Adipocyte (in vitro differentiated cells): ENCODE data around the gene KRTAP10-11.
"Not testable (repeated sequence)": the region's sequence is repeated elsewhere in the genome, so short reads cannot be mapped to it uniquely, and the experiment has no call there.

Source experiments
- DNase-seq: peaks from one replicate; pipeline ENCODE4 v3.0.0-alpha.2; 2015; ENCODE audit warnings: low read depth
- H3K27me3 ChIP-seq: replicated peaks from 2 replicates; pipeline ENCODE4 v1.7.0; 2013; ENCODE audit warnings: mild to moderate bottlenecking, low read length, moderate library complexity; ENCODE audit not compliant: control insufficient read depth, insufficient read depth
- H3K36me3 ChIP-seq: 2 replicates; pipeline ENCODE4 v1.7.0; 2013; ENCODE audit warnings: low read length, mild to moderate bottlenecking, moderate library complexity; ENCODE audit not compliant: control insufficient read depth, insufficient read depth, severe bottlenecking
- H3K4me1 ChIP-seq: 2 replicates; pipeline ENCODE4 v1.7.0; 2013; ENCODE audit warnings: mild to moderate bottlenecking, low read length, moderate library complexity; ENCODE audit not compliant: control insufficient read depth, insufficient read depth
- H3K4me3 ChIP-seq: 2 replicates; pipeline ENCODE4 v1.7.0; 2013; ENCODE audit warnings: mild to moderate bottlenecking, low read length, moderate library complexity
- H3K9ac ChIP-seq: 2 replicates; pipeline ENCODE4 v1.7.0; 2013; ENCODE audit warnings: mild to moderate bottlenecking, low read length, moderate library complexity
- H3K9me3 ChIP-seq: 2 replicates; pipeline ENCODE4 v1.7.0; 2013; ENCODE audit warnings: mild to moderate bottlenecking, low read length, moderate library complexity; ENCODE audit not compliant: control insufficient read depth

The KRTAP10-11 gene

DNA sequence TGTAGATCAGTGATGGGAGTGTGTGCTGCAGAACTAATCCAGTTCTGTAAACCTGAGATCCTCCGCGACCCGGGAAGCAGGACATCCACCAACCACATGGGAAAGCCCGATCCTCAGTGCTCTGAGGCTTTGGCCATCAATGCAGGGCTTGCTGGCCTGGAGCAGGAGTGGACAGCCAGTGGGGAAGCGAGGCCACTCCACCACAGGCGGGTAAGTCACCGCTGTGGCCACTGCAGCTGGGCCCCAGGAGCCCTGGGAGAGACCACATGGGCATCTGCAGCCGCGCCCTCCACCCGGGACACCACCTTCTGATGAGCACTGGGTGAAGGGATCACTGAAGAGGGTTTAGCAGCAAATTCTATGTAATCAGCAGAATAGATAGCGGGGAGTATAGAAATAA, 34.9 kb downstream of the KRTAP10-11 start:
- no peaks in the 10 kb centered on the region for H3K36me3 ChIP-seq
- no peaks in the 10 kb centered on the region for H3K9me3 ChIP-seq
- no peak for DNase-seq
- H3K27me3 ChIP-seq, result peaks cover 20% of the 10 kb centered on the region
- H3K9ac ChIP-seq, result no peak overlapping the region
- H3K4me3 ChIP-seq, result no peak overlapping the region
- H3K4me1 ChIP-seq, result no peaks in the 10 kb centered on the region

DNA sequence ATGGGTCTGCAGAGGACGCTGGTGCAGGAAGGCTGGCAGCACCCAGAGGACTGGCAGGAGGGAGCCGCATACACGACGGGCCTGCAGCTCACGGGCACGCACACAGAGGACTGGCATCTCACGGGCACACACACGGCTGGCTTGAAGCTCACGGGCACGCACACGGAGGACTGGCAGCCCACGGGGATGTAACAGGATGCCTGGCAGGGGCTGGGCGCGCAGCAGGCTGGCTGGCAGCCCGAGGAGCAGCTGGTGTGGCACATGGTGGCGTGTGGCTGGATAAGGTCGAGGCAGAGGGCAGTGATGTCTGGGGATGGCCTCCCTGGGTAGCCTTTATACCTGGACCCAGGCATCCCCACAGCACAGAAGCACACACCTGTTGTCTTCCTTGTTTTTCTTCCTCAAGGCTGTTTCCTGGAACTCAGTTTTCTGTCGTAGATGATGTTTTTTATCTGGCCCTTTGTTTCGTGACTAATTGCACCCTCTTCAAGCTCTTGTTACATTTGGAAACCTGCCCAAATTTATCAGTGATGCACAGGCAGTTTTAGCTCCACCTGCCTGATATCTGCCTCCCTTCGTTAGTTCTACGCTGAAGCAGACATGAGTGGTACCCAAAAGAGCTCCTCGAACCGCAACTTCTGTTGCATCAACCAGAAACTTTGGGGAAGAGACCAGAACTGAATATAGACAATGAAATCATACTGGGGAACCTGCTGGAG, 35.8 kb downstream of the KRTAP10-11 start, which contains the start of gene KRTAP12-1:
Gene KRTAP12-1, minus strand, starts transcription at position 303 of the 719 bp plus-strand sequence. Its CDS starts 40 bp downstream, at position 263.
- Histone ChIP-seq H3K9ac (no peak within 1 kb of the TSS), H3K4me1 (no peaks in the 10 kb centered on the region), H3K9me3 (no peaks in the 10 kb centered on the region), H3K36me3 (no peaks in the 10 kb centered on the region), H3K27me3 (peaks cover 16% of the 10 kb centered on the region), H3K4me3 (no peak within 1 kb of the TSS)
- DNase-seq, result no peak

DNA sequence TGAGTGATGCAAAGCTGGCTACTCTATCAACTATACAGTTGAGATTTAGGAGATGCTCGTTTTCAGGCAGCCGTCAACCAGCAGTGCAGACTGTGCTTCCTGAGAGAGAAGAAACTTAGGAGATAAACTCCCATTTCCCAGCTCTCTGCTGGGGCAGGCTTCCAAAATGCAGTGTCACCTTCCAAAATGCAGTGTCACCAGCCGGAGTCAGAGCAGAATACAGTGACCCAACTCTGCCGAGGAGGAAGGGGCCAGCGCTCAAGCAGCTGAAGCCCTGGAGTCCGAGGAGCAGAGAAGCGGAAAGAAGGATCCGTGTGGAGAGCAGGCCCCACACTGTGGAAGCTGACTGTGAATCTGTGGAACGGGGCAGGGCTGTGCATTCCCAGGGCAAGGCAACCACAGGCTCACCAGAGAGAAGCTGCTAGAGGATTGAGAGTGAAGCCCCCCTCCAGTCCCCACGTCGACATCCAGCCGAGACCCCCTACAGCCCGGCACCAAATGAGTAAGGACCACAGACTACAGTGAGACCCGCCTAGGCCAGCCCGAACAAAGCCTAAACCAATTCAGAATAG, 36.5 kb downstream of the KRTAP10-11 start:
- Histone ChIP-seq H3K9me3 (no peaks in the 10 kb centered on the region), H3K27me3 (peaks cover 15% of the 10 kb centered on the region)
- DNase-seq, result no peak

DNA sequence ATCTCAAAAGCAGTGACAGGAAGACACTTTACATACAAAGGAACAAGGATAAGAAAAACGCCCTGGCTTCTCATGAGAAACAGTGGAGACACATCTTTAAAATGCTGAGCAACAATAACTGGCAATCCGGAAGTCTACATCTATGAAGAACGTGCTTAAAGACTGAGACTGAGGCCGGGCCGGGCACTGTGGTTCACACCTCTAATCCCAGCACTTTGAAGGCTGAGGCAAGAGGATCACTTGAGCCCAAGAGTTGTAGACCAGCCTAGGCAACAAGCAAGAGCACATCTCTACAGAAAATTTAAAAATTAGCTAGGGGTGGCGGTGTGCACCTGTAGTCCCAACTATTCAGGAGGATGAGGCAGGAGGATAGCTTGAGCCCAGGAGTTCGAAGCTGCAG, 37.9 kb downstream of the KRTAP10-11 start:
- Histone ChIP-seq H3K4me1 (no peaks in the 10 kb centered on the region), H3K9ac (no peak overlapping the region), H3K27me3 (peaks cover 21% of the 10 kb centered on the region), H3K9me3 (no peaks in the 10 kb centered on the region), H3K4me3 (no peak overlapping the region), H3K36me3 (no peaks in the 10 kb centered on the region)
- no peak for DNase-seq

More for the DNA sequence above, 36.5 kb downstream of the KRTAP10-11 start:
- H3K9ac ChIP-seq, result no peak overlapping the region
- no peak overlapping the region for H3K4me3 ChIP-seq
- no peaks in the 10 kb centered on the region for H3K4me1 ChIP-seq
- no peaks in the 10 kb centered on the region for H3K36me3 ChIP-seq

DNA sequence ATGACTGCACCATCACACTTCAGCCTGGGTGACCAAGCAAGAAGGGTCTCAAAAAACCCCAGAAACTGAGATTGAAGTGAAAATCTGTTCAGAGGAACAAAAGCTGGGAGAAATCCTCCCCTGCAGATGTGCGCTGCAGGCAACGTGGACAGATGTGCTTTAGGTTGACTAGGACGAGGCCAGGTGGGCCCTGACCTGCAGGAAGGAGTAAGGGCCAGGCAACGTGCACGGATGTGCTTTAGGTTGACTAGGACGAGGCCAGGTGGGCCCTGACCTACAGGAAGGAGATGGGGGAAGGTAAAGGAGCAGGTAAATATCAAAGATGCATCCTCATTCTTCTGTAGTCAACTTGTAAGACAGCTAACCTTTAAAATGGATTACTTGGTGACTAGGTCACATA, 38.3 kb downstream of the KRTAP10-11 start:
- Histone ChIP-seq H3K27me3 (peaks cover 21% of the 10 kb centered on the region), H3K9me3 (no peaks in the 10 kb centered on the region), H3K36me3 (no peaks in the 10 kb centered on the region), H3K4me3 (no peak overlapping the region), H3K9ac (no peak overlapping the region), H3K4me1 (no peaks in the 10 kb centered on the region)
- DNase-seq, result no peak

DNA sequence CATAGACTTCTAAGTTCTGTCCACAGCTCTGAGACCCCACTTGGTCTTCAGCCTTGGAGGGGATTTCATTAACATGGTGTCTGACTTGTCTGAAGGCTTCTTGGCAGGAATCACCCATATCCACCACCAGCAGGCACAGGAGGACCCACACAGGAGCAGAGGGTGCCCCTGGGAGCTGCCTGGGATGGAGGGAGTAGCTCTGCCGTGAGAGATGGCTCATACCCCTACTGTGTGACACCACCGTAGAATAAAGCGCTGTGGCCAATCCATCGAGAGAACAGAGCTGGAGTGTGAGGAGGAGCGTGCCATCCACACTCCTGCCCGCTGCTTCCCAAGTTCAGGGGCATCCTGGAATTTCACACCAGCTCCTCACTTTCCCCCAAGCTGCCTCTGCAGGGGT, 38.8 kb downstream of the KRTAP10-11 start:
- peaks cover 21% of the 10 kb centered on the region for H3K27me3 ChIP-seq
- not testable (repeated sequence) for H3K4me3 ChIP-seq, H3K4me1 ChIP-seq, H3K9ac ChIP-seq, DNase-seq, H3K36me3 ChIP-seq, H3K9me3 ChIP-seq

DNA sequence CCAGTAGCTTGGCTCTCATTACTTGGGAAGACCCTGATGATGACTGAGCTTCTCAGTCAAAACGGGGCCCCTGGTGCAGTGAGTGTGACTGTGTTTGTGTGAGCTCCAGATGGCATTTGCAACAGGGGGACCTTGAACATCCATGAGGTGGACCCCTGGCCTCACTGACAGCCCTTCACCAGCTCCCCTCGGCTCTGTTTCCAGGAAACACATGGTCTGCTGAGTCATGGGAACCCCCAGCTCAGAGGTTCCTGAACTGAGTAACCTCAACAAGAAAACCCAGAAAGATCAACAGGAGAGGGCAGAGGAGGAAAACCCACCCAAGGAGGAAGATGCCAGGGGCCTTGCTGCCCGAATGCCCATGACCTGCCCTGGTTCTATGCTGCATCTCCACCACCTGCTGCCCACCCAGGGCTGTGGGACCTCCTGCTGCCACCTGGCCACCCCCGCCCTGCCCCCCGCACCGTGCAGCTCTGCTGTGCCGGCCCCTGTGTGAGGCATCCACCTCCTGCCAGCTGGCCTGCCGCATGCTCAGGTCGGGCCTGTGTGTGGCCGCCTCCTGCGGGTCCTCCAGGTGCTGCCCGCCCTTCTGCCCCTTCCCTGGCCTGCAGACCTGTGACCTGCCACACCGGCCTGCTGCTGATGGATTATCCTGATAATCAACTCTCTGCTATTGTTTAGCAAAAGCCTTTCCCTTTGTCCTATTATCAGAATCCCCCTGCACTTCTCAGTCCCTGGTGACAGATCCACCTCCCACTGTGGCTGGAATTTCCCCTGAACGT, 40.0 kb downstream of the KRTAP10-11 start:
- H3K27me3 ChIP-seq, result peaks cover 23% of the 10 kb centered on the region
- no peak for DNase-seq

DNA sequence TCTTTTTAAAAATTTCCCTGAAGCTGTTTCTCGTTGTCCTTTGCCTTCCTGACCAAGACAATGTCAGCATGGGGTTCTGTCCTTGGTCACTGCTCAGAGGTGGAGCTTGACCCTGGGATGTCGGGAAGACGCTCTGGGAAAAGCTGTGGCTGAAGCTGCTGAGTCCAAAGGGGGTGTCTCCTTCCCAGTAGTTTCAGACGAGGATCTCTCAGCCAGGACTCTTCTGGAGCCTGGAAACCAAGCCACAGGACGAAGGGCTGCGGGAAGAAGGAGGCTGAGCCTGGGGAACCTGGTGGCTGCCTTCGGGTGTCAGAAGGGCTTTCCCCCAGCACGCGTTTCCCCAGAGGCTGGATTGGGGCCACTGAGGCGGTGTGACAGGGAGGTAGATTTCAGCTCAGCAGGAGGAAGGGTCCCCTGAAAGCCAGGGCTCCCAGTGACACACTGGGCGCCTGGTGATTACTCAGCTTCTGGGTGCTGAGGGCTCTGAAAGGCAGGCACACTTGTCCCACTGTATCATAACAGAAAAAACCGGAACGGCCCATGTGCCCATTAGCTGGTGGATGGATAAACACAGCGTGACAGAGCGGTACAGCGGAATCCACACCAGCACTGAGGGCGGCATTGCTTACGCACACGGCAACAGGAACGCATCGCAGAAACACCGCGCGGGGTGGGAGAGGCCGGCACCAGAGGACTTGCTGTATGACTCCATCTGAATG, 40.8 kb downstream of the KRTAP10-11 start:
- peaks cover 2% of the 10 kb centered on the region for H3K9me3 ChIP-seq
- peaks cover 24% of the 10 kb centered on the region for H3K27me3 ChIP-seq
- no peak overlapping the region for H3K4me3 ChIP-seq
- H3K36me3 ChIP-seq, result no peaks in the 10 kb centered on the region
- H3K4me1 ChIP-seq, result no peaks in the 10 kb centered on the region
- H3K9ac ChIP-seq, result no peak overlapping the region
- DNase-seq, result no peak

More for the DNA sequence above, 40.0 kb downstream of the KRTAP10-11 start:
- Histone ChIP-seq H3K36me3 (no peaks in the 10 kb centered on the region), H3K9me3 (no peaks in the 10 kb centered on the region), H3K4me3 (no peak overlapping the region), H3K9ac (no peak overlapping the region), H3K4me1 (no peaks in the 10 kb centered on the region)

DNA sequence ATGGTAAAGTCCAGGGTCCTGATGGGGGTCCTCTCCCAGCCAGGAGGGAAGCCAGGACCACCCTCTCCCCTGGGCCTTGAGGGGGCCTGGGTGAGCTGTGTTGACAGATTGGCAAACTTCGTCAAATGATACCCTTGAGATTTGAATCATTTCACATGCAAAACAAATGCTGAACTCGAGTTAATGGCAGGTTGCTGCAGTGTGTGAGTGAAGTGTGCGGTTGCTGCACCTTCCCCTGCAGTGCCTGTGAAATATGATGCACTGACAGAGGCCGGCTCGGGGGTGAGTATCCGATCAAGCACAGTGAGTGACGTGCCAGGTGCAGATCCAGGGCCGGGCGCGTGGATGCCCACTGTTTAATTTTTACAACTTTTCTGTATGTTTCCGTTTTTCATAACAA, 41.5 kb downstream of the KRTAP10-11 start:
- Histone ChIP-seq H3K4me3 (no peak overlapping the region), H3K27me3 (peaks cover 24% of the 10 kb centered on the region), H3K9me3 (peaks cover 9% of the 10 kb centered on the region), H3K4me1 (no peaks in the 10 kb centered on the region), H3K36me3 (no peaks in the 10 kb centered on the region), H3K9ac (no peak overlapping the region)
- no peak for DNase-seq

DNA sequence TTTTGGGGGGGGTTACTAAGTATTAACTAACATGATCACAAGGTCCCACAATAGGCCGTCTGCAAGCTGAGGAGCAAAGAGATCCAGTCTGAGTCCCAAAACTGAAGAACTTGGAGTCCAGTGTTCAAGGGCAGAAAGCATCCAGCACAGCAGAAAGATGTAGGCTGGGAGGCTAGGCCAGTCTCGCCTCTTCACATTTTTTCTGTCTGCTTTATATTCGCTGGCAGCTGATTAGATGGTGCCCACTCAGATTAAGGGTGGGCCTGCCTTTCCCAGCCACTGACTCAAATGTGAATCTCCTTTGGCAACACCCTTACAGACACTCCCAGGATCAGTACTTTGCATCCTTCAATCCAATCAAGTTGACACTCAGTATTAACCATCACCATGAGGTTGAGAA, 43.5 kb downstream of the KRTAP10-11 start:
- not testable (repeated sequence) for H3K9ac ChIP-seq, DNase-seq, H3K4me3 ChIP-seq, H3K4me1 ChIP-seq, H3K36me3 ChIP-seq
- peaks cover 25% of the 10 kb centered on the region for H3K9me3 ChIP-seq
- H3K27me3 ChIP-seq, result peaks cover 14% of the 10 kb centered on the region

DNA sequence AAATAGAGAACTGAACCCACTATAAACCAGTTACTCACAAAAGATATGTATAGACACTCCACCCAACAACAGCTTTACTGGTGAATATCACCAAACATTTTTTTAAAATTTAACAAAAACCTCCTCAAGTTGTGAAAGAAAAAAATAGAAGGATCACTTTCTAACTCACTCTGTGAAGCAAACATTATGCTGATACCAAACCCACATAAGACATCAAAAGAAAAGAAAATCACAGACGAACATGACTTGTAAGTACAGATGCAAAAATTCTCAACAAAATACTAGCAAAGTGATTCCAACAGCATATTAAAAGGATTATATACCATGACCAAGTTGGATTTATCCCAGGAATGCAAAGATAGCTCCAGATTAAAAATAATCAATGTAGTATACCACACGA, 45.5 kb downstream of the KRTAP10-11 start:
- Histone ChIP-seq H3K4me3 (no peak overlapping the region), H3K9ac (no peak overlapping the region), H3K9me3 (peaks cover 27% of the 10 kb centered on the region), H3K36me3 (no peaks in the 10 kb centered on the region), H3K27me3 (peaks cover 23% of the 10 kb centered on the region), H3K4me1 (no peaks in the 10 kb centered on the region)
- no peak for DNase-seq
